Mucosa of descending colon (tissue), 3 donors: ENCODE data around the gene VPS35. TPM values are rescaled to one million over a fixed set of nuclear protein-coding genes. Genes with fewer than 3 reads are reported as not detected.

Source experiments
- ATAC-seq: fragments of 200-7000 bp; cut with Tn5 transposase; one replicate; pipeline ENCODE4 v1.9.1; 2020; ENCODE audit warnings: mild to moderate bottlenecking, moderate library complexity
- DNase-seq, 3 donors: peaks; one replicate each; pipeline ENCODE4 v3.0.0-alpha.2; 2020
- H3K36me3 ChIP-seq: fragments of 200-600 bp; one replicate; pipeline ENCODE4 v1.8.0; 2021; ENCODE audit warnings: low read depth, mild to moderate bottlenecking
- H3K4me1 ChIP-seq: fragments of 200-600 bp; one replicate; pipeline ENCODE4 v1.8.0; 2021; ENCODE audit warnings: low read depth, mild to moderate bottlenecking
- H3K4me3 ChIP-seq: fragments of 200-600 bp; one replicate; pipeline ENCODE4 v1.8.0; 2021; ENCODE audit warnings: mild to moderate bottlenecking
- H3K9me3 ChIP-seq: fragments of 200-600 bp; one replicate; pipeline ENCODE4 v1.8.0; 2021; ENCODE audit warnings: mild to moderate bottlenecking
- intact Hi-C, 2 donors: fragments of 100-400 bp; cut with DNase I in 1 of 2; cut with micrococcal nuclease in 1 of 2; formaldehyde crosslinking; loops; one replicate each; pipeline versions ENCODE4 v1.11.0 to v1.11.1; 2022; cut with DNase I, micrococcal nuclease
- total RNA-seq, 3 donors: library from RNA; stranded (reverse); fragmentation: NEBNext Ultra II Directional in 2 of 3; extraction: Animal tissue kit (Norgen Biotek cat#: 25700) in 2 of 3; gene quantifications; one replicate each; pipeline versions ENCODE4 v1.2.1 to v1.2.4, GENCODE V29; 2021 to 2023
- TF ChIP-seq, protein P1 (sequence below): fragments of 200-600 bp; IDR thresholded peaks from one replicate; pipeline ENCODE4 v1.8.0; 2022; ENCODE audit warnings: antibody characterized with exemption, mild to moderate bottlenecking
- donor health status: DM: no; HTN: no; CAD: no; lungs with moderate emphysema.
- donor health status: DM: no; HTN: no; CAD: no.
- donor health status: DM: no; HTN: yes; CAD: no.

The VPS35 gene
- total RNA-seq, 3 donors from 2014 or later: 78.4 to 97.1 (median 84.8) TPM

DNA sequence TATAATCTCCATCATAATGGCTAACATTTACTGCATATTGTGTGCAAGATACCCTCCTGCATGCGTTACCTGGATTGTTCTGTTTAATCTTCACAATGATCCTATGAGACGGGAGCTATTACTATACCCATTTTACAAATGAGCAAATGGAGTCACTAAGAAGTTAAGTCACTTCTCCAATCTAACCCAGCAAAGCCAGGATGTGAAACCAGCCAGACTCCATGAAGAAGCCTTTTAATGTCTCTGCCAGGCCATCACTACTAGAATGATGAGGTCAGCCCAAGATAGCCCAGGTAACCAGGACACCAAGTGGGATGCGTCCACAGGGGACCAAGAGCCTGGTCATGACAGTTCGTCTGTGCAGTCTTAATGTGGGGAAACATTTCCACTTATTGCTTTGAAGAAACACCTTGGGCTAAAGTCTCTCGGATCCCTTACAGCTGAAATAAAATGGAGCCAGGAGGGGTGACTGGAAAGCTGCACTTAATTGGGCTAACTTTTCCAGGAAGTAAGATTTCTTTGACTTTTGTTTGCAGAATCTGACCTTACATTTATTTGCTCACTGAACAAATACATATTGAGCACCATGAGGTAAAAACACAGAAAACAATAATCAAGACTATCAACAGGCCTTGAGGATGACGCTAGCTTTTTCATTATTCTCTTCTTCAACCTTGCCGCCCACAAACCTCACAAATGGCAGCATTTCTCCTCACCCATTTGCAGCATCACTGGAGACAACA, 66.9 kb downstream of the VPS35 start:
- DNase-seq (no peak), ATAC-seq (no peak)
- TF ChIP-seq, protein P1, sequence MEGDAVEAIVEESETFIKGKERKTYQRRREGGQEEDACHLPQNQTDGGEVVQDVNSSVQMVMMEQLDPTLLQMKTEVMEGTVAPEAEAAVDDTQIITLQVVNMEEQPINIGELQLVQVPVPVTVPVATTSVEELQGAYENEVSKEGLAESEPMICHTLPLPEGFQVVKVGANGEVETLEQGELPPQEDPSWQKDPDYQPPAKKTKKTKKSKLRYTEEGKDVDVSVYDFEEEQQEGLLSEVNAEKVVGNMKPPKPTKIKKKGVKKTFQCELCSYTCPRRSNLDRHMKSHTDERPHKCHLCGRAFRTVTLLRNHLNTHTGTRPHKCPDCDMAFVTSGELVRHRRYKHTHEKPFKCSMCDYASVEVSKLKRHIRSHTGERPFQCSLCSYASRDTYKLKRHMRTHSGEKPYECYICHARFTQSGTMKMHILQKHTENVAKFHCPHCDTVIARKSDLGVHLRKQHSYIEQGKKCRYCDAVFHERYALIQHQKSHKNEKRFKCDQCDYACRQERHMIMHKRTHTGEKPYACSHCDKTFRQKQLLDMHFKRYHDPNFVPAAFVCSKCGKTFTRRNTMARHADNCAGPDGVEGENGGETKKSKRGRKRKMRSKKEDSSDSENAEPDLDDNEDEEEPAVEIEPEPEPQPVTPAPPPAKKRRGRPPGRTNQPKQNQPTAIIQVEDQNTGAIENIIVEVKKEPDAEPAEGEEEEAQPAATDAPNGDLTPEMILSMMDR: no peak
- Histone ChIP-seq H3K4me3 (no peak overlapping the region), H3K36me3 (no peaks in the 10 kb centered on the region), H3K9me3 (no peaks in the 10 kb centered on the region), H3K4me1 (no peaks in the 10 kb centered on the region)
- intact Hi-C loops: no loop called here

DNA sequence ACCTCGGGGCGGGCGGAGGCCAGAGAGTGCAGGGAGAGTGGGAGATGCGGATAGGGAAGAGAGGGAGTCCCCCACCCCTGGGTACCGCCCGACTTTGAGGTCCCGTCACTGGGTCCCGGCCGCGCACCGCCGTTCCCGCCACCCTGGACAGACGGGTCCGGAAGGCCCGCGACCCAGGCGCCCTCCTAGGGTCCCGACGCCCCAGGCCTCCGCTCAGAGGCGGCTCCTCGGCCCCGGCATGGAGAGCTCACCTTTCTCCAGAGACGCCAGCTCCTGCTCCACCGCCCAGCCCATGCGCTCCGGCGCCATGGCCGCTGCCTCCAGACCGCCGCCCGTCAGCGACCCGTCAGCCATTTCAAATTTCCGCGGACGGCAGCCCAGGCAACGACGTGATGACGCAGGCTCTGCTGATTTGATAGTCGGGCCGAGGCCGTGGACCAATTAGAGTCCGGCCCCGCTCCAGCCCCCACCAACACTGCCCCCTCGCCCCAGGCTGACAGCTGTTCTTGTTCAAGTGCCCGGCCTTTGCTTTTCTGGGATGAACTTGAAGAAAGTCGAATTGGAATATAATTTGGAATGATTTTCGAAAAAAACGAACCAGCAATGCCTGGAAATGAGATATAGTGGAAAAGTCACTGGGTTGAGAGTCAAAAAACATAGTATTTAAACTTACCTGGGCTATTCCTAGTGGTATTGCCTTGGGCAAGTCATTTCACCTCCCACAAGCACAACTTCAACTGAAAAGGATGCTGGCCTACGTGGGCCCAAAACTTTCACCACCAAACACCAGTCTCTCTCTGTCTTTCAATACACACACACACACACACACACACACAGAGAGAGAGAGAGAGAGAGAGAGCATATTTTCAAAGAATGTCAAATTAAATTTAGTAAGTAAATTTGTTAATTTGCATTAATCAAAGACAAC, 67.7 kb downstream of the VPS35 start, which contains the start of gene SHCBP1:
Gene SHCBP1, minus strand, starts transcription at position 374 of the 928 bp plus-strand sequence. Its CDS starts 20 bp downstream, at position 354.
- Histone ChIP-seq H3K4me1 (no peaks in the 10 kb centered on the region), H3K36me3 (no peaks in the 10 kb centered on the region)
- intact Hi-C loops: no loop called here

DNA sequence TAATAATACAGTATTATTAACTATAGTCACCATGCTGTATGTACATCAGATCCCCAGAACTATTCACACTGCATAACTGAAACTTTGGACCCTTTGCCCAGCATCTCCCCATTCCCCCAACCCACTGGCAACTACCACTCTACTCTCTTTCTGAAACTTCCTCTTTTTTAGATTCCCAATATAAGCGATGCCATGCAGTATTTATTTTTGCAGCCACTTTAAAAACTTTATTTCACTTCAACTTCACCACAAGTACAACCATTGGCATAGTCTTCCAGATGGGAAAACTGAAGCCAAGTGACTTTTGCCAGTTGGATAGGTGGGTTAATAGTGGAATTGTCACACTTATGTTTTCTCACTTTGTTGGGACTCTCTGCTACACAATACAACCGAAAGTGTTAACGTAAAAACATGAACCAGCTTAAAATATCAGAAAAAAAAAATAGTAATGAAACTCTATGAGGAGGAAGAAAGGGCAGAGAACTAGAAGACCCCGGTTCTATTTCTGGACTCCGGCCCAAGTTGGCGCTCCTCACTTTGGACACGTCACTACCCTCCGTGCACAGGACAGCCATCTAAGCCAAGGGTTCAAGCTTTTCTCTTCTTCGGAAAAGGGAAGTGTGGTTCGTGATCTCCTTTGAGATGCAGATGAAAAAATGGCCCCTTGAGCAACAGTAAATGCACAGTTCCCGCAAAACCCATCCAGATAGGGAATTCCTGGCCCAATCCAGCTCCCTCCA, 68.5 kb downstream of the VPS35 start:
- ATAC-seq: peak; percentile 29

More for the DNA sequence above, 67.7 kb downstream of the VPS35 start, which contains the start of gene SHCBP1:
- Histone ChIP-seq H3K4me3 (peak within 1 kb of the TSS; percentile 6), H3K9me3 (no peaks in the 10 kb centered on the region)
- TF ChIP-seq, protein P1: no peak
- peak; percentile 82 to 87 (median 84) for DNase-seq
- ATAC-seq: peak; percentile 90

DNA sequence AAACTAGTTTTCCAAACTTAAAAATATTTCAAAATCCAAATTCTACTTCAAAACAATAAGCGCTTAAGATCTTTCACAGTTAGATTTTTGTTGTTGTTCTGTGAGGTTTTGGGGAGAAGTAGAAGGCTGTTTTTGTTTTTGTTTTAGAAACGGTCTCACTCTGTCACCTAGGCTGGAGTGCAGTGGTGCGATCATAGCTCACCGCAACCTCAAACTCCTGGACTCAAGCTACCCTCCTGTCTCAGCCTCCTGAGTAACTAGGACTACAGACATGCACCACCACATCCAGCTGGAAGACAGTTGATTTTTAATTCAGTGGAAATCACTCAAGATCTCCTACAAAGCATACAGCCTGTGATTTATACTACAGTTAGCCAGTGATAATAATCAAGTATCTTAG, 70.5 kb downstream of the VPS35 start:
- TF ChIP-seq, protein P1: no peak
- no peaks in the 10 kb centered on the region for H3K4me1 ChIP-seq
- no peaks in the 10 kb centered on the region for H3K36me3 ChIP-seq
- no peak overlapping the region for H3K4me3 ChIP-seq
- no peak for DNase-seq
- intact Hi-C loops: no loop called here
- no peak for ATAC-seq
- no peaks in the 10 kb centered on the region for H3K9me3 ChIP-seq

More for the DNA sequence above, 68.5 kb downstream of the VPS35 start:
- Histone ChIP-seq H3K4me3 (peak overlapping the region; percentile 6), H3K36me3 (no peaks in the 10 kb centered on the region), H3K9me3 (no peaks in the 10 kb centered on the region), H3K4me1 (no peaks in the 10 kb centered on the region)
- TF ChIP-seq, protein P1: no peak
- DNase-seq: no peak
- intact Hi-C loops: no loop called here

DNA sequence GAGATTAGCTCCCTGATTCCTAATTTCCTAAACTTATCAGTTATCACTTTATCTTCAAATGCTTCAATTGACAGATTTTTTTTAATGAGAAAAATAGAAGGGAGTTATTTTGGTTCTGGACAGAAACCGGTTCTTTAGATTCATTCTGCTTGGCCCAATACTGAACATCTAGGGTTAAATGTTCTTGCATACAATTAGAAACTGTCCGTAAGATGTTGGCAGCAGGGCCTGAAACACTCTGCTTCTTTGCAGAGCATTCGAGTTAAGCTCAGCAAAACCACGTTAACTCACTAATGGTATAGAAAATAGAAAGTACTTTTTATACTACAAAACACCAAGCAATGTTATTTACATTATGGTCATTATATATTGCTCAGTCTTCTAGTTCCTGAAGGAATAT, 75.0 kb downstream of the VPS35 start:
- intact Hi-C loops: no loop called here
- ATAC-seq (no peak), DNase-seq (no peak)
- H3K4me1 ChIP-seq: no peaks in the 10 kb centered on the region
- no peak overlapping the region for H3K4me3 ChIP-seq
- H3K36me3 ChIP-seq: no peaks in the 10 kb centered on the region
- TF ChIP-seq, protein P1: no peak
- no peaks in the 10 kb centered on the region for H3K9me3 ChIP-seq
